8988T (cell line): ENCODE measurements around the gene UVRAG.

Experiments
- DNase-seq: peaks from one replicate; pipeline ENCODE4 v3.0.0; 2011

The UVRAG gene

GRCh38 chr11:75814677-75815344, at the start of gene UVRAG:
TSS of gene UVRAG (plus strand) at chr11:75815210. CDS start at chr11:75815408, 198 bp downstream.
- DNase-seq, result peak; percentile 95

- DNase-seq, result no peak
Observed at GRCh38 chr11:75766443-75767227, 48.4 kb upstream of the UVRAG start.

GRCh38 chr11:75767228-75767572, 47.8 kb upstream of the UVRAG start:
- DNase-seq, result no peak

GRCh38 chr11:75767793-75768111, 47.3 kb upstream of the UVRAG start:
- no peak for DNase-seq

- DNase-seq, result peak; percentile 94
Observed at GRCh38 chr11:75768112-75768908, 46.7 kb upstream of the UVRAG start, which contains the start of gene DGAT2. TSS of gene DGAT2 (plus strand) at chr11:75768778. CDS start at chr11:75768992, 214 bp downstream.

- DNase-seq, result no peak
Observed at GRCh38 chr11:75768909-75769771, 45.9 kb upstream of the UVRAG start.

GRCh38 chr11:75770102-75770501, 44.9 kb upstream of the UVRAG start:
- no peak for DNase-seq

- no peak for DNase-seq
Observed at GRCh38 chr11:75771646-75772410, 43.2 kb upstream of the UVRAG start.

GRCh38 chr11:75773595-75774353, 41.2 kb upstream of the UVRAG start:
- DNase-seq, result no peak

GRCh38 chr11:75775056-75775455, 40.0 kb upstream of the UVRAG start:
- no peak for DNase-seq

- DNase-seq, result no peak
Observed at GRCh38 chr11:75776546-75776945, 38.5 kb upstream of the UVRAG start.

GRCh38 chr11:75777461-75778110, 37.4 kb upstream of the UVRAG start:
- peak; percentile 62 for DNase-seq

GRCh38 chr11:75778962-75779361, 36.0 kb upstream of the UVRAG start:
- DNase-seq, result no peak

GRCh38 chr11:75779960-75780359, 35.0 kb upstream of the UVRAG start:
- no peak for DNase-seq

- no peak for DNase-seq
Observed at GRCh38 chr11:75780888-75781287, 34.1 kb upstream of the UVRAG start.

- DNase-seq, result no peak
Observed at GRCh38 chr11:75781296-75781695, 33.7 kb upstream of the UVRAG start.

- no peak for DNase-seq
Observed at GRCh38 chr11:75781831-75782230, 33.2 kb upstream of the UVRAG start.

- no peak for DNase-seq
Observed at GRCh38 chr11:75782540-75783263, 32.3 kb upstream of the UVRAG start.

GRCh38 chr11:75783416-75784084, 31.5 kb upstream of the UVRAG start:
- DNase-seq, result no peak
